Lower leg skin (tissue), 3 donors: Measurements from ENCODE around the gene LCE3A.

Source experiments
- POLR2A ChIP-seq, 2 donors: fragments of 450-650 bp; IDR thresholded peaks; one replicate each; pipeline ENCODE4 v1.6.1; 2016 to 2017; ENCODE audit warnings: antibody characterized with exemption in 2 of 2, mild to moderate bottlenecking in 1 of 2, moderate library complexity in 1 of 2
- TF ChIP-seq, protein P1 (sequence below), 3 donors: fragments of 450-650 bp; IDR thresholded peaks; one replicate each; pipeline ENCODE4 v1.5.1; 2016; ENCODE audit warnings: antibody characterized with exemption in 3 of 3, mild to moderate bottlenecking in 3 of 3, moderate library complexity in 2 of 3

DNA sequence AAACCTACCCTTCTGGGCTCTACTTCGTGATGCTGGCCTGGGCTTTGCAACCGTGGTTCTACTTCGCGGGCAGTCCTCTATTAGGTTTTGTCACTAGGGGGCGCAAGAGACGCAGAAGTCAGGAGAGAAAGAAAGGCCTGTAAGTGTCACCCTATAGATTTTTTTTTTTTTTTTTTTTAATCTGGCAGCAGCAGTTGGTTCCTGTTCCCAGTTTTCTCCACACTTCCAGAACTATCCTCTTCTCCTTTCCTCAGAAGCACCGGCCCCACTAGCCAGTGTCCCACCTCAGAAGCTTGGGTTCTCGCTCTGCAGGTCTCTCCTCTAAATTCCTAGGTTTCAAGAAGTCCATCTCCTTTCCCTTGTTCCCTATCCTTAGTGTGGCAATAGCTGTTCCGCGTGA, 31.2 kb upstream of the LCE3A start:
- TF ChIP-seq, protein P1, sequence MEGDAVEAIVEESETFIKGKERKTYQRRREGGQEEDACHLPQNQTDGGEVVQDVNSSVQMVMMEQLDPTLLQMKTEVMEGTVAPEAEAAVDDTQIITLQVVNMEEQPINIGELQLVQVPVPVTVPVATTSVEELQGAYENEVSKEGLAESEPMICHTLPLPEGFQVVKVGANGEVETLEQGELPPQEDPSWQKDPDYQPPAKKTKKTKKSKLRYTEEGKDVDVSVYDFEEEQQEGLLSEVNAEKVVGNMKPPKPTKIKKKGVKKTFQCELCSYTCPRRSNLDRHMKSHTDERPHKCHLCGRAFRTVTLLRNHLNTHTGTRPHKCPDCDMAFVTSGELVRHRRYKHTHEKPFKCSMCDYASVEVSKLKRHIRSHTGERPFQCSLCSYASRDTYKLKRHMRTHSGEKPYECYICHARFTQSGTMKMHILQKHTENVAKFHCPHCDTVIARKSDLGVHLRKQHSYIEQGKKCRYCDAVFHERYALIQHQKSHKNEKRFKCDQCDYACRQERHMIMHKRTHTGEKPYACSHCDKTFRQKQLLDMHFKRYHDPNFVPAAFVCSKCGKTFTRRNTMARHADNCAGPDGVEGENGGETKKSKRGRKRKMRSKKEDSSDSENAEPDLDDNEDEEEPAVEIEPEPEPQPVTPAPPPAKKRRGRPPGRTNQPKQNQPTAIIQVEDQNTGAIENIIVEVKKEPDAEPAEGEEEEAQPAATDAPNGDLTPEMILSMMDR (IDR thresholded peaks at IDR 0.05) = no peak
- no peak for TF ChIP-seq POLR2A (IDR thresholded peaks at IDR 0.05)
